HG02623 (cell line): ENCODE data around the gene ABCD1.

Experiments
- ATAC-seq: cut with Tn5 transposase; IDR thresholded peaks from one replicate; pipeline ENCODE4 v1.9.1; 2021; ENCODE audit warnings: moderate library complexity; ENCODE audit not compliant: unreplicated experiment

The ABCD1 gene

DNA sequence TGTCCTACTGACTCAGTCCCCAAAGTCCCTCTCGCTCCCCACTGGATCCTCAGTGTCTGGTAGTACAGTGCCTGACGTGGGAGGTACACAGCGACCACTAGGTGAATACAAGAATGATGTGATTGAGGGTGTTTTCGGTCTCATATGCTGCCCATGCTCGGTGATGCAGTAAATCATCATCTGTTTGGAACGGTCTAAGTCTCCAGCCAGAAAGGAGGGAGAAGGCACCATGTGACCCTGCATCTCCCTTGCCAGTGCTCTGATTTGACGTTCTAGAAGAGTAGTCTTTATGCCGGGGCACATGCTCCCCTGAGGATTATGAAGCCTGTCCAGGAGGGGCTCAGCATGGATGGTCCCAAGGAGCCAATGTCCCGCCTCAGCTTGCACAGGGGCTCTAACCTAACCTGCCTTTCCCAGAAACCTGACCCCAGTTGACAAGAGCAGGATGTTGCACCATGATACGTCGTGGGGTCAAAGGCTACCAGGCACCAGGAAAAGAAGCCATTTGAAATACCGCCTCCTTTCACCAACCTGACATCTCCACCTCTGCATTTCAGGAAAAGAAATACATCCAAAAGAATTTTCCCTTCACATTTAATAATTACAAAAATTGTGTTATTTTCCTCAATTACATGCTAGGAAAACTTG is 25.6 kb downstream of the ABCD1 start:
- ATAC-seq: no peak

DNA sequence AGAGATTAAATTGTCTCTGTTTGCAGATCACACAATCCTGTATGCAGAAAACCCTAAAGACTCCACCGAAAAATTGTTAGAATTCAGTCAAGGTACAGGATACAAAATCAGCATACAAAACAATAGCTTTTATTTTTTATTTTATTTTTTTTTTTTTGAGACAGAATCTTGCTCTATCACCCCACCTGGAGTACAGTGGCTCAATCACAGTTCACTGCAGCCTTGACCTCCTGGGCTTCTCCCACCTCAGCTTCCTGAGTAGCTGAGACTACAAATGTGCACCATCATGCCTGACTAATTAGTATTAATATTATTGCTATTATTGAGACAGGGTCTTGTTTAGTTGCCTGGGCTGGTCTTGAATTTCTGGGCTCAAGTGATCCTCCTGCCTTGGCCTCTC is 30.5 kb downstream of the ABCD1 start:
- no peak for ATAC-seq

GRCh38 chrX:153761863-153762262 is 37.2 kb downstream of the ABCD1 start:
- no peak for ATAC-seq

- no peak for ATAC-seq
Measured at GRCh38 chrX:153762626-153763173, 38.0 kb downstream of the ABCD1 start.

GRCh38 chrX:153763298-153763932 is 38.8 kb downstream of the ABCD1 start:
- ATAC-seq: no peak

DNA sequence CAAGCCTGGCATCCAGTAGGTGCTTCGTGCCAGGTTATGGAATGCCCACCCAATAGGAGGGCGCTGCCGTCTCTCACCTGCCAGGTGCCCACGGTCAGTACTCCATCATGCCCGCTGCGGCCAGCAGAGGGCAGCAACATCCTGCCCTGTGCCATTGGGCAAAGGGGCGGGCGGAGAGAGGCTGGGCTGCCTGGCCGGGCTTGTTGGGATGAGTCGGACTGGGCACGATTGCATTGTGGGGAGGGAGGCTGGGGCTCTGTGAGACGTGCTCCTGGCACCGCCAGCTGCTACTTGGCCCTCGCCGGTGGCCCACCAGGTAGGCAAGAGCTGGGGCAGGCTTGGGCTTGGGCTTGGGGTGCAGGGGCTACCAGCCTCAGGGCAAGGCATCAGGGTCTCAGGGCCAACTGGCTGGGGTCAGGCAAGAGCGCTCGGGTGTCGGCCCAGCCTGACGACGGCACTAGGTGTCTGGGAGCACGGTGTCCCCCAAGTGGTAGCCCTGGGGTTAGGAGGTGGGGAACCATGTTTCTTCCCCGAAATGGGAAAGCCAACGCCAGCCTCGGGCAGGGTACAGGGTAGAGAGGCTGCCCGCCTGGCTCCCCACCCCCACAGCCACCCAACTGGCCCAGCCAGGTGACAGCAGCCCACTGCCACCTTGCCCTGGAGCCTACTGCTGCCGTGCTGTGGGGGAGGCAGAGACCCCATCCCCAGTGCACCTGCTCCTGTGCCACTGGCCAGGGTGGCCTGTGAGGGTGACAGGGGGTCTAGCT is 39.5 kb downstream of the ABCD1 start, which contains the start of gene PLXNB3:
Gene PLXNB3, plus strand, starts transcription at position 261 of the 767 bp plus-strand sequence. CDS start 1,287 bp downstream, outside the sequence.
- ATAC-seq: no peak

DNA sequence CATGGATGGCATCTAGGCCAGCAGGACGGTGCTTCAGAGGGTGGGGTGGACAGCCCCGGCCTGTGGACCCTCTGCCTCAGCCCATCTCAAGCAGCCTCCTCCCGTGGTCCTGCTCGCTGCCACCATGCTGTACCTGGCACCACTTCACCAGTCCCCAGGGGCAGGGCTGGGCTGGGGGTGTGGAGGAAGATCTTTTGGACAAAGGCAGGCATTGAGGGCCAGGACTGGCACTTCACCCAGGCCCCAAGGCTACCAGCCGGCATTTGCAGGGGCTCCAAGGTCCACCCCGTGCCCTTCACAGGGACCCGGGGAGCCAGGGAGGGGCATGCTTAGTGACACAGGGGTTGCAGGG is 40.1 kb downstream of the ABCD1 start:
- ATAC-seq: no peak

DNA sequence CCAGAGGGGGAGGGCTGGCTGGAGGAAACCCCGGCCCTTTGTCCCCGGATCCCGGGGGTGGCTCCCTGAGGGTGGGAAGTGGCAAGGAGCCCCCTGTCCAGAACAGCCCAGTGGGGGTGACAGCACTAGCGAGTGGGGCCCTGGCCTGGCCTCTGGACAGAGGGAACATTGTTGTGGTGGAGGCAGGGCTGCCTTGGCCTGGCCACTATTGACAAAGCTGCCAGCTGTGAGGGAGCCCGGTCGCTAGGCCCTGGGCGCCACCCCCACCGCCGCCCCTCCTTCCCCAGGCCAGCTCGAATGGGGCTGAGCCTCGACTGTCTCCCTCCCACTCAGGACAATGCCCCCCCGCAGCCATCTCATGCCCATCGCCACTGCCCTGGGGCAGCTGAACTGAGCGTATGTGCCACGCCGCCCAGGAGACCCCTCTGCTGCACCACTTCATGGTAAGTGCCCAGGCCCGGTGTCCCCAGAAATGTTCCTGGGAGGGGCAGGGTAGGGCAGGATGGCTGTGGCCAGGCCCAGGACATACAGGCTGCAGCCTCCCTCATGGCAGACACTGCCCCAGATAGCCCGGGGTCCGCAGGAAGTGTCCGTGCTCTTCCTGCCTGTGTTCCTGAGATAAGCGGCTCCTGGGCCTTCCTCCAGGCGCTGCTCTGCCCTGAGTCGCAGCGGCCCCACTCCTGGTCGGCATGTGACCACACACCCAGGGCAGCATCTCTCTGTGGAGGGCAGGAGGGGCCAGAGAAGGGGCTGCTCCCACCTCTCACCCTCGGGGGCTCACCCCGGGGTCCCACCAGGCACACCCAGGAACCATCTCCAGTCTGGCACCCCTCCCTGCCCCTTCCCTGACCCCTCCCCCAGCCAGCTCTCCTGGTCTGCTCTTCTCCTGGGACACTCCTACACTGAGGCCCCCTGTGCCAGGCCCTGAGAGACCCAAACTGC is 40.8 kb downstream of the ABCD1 start:
- ATAC-seq: no peak

- no peak for ATAC-seq
Measured at GRCh38 chrX:153766098-153766817, 41.6 kb downstream of the ABCD1 start.

DNA sequence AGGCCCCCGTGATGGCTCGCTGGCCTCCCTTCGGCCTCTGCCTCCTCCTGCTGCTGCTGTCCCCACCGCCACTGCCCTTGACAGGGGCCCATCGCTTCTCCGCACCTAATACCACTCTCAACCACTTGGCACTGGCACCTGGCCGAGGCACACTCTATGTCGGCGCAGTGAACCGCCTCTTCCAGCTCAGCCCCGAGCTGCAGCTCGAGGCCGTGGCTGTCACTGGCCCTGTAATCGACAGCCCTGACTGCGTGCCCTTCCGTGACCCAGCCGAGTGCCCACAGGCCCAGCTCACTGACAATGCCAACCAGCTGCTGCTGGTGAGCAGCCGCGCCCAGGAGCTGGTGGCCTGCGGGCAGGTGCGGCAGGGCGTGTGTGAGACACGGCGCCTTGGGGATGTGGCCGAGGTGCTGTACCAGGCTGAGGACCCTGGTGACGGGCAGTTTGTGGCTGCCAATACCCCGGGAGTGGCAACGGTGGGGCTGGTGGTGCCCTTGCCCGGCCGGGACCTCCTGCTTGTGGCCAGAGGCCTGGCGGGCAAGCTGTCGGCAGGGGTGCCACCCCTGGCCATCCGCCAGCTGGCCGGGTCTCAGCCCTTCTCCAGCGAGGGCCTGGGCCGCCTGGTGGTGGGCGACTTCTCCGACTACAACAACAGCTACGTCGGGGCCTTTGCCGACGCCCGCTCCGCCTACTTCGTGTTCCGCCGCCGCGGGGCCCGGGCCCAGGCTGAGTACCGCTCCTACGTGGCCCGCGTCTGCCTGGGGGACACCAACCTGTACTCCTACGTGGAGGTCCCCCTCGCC is 42.4 kb downstream of the ABCD1 start:
- ATAC-seq: no peak

GRCh38 chrX:153767674-153768055 is 43.0 kb downstream of the ABCD1 start:
- no peak for ATAC-seq

- no peak for ATAC-seq
Measured at GRCh38 chrX:153768311-153769157, 43.9 kb downstream of the ABCD1 start.

DNA sequence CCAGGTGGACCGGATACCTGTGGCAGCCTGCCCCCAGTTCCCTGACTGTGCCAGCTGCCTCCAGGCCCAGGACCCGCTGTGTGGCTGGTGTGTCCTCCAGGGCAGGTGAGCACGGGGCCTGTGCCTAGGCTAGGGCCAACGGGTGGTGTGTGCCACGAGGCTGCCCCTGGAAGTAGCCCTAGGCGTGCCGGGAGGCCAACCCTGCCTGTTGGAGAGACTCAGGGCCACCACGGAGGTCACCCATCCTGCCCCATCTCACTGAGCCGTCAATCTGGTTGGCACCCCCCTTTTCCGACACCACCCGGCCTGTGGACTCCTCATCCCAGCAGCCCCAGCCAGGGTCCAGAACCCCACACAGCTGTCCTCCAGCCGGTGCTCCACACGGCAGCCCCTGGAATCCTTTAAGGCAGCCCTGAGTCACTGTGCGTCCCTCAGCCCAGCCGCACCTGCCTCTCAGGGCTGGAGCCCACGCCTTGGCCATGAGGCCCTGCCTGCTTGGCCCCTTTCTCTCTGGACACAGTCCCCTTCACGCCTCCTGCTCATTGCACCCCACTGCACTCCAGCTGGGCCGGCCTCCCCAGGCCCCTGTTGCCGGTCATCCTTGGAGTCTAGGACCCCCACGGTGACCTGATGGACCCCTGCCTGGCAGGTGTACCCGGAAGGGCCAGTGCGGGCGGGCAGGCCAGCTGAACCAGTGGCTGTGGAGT is 44.7 kb downstream of the ABCD1 start:
- no peak for ATAC-seq

- no peak for ATAC-seq
Measured at GRCh38 chrX:153769865-153770600, 45.4 kb downstream of the ABCD1 start.

GRCh38 chrX:153770601-153771414 is 46.2 kb downstream of the ABCD1 start:
- no peak for ATAC-seq
